SU-DHL-6 (cell line): ENCODE measurements around the gene OTUD1.

Experiments
- H2AFZ ChIP-seq: fragments of 200-600 bp; sonication (generic); 2 replicates; pipeline ENCODE4 v1.6.1; 2014; ENCODE audit warnings: low read depth, mild to moderate bottlenecking, moderate library complexity, mixed read lengths, antibody characterized with exemption, low read length; ENCODE audit not compliant: severe bottlenecking
- H3F3A ChIP-seq: fragments of 200-600 bp; shearing (Covaris generic); 2 replicates; pipeline ENCODE4 v1.6.0; 2016; ENCODE audit warnings: antibody characterized with exemption, mild to moderate bottlenecking; ENCODE audit not compliant: insufficient read depth
- H3K27ac ChIP-seq: fragments of 200-600 bp; sonication (generic); 2 replicates; pipeline ENCODE4 v1.5.1; 2016; ENCODE audit warnings: low read depth, mild to moderate bottlenecking, low read length, moderate library complexity, mixed read lengths
- H3K27me3 ChIP-seq: fragments of 200-600 bp; sonication (generic), shearing (Covaris generic); 2 replicates; pipeline ENCODE4 v1.6.0; 2014; ENCODE audit warnings: mild to moderate bottlenecking, low read length
- H3K36me3 ChIP-seq: fragments of 200-600 bp; sonication (generic); 2 replicates; pipeline ENCODE4 v1.6.1; 2014; ENCODE audit warnings: mild to moderate bottlenecking, low read length, mixed read lengths
- H3K4me2 ChIP-seq: fragments of 300-600, 200-600 bp; shearing (Covaris generic), sonication (generic); 2 replicates; pipeline ENCODE4 v1.6.0; 2014; ENCODE audit warnings: low read length, low read depth, mild to moderate bottlenecking; ENCODE audit not compliant: poor library complexity, severe bottlenecking
- H3K4me3 ChIP-seq: fragments of 200-600 bp; sonication (generic); 2 replicates; pipeline ENCODE4 v1.5.1; 2014; ENCODE audit warnings: antibody characterized with exemption, low read length, mild to moderate bottlenecking, mixed read lengths; ENCODE audit not compliant: insufficient read depth, poor library complexity, severe bottlenecking
- H3K79me2 ChIP-seq: fragments of 200-600 bp; sonication (generic); 2 replicates; pipeline ENCODE4 v1.6.1; 2014; ENCODE audit warnings: mild to moderate bottlenecking, low read length, moderate library complexity; ENCODE audit not compliant: insufficient read depth
- H3K9ac ChIP-seq: fragments of 200-600 bp; sonication (generic); 2 replicates; pipeline ENCODE4 v1.7.0; 2014; ENCODE audit warnings: mild to moderate bottlenecking, low read length
- H3K9me2 ChIP-seq: fragments of 200-600 bp; sonication (generic); replicated peaks from 2 replicates; pipeline ENCODE4 v1.6.1; 2014; ENCODE audit warnings: low read length; ENCODE audit not compliant: insufficient read depth
- H3K9me3 ChIP-seq: fragments of 200-600 bp; sonication (generic); 2 replicates; pipeline ENCODE4 v1.6.1; 2014; ENCODE audit warnings: low read length, mixed read lengths; ENCODE audit not compliant: insufficient read depth
- H4K20me1 ChIP-seq: fragments of 200-600 bp; sonication (generic); 2 replicates; pipeline ENCODE4 v1.6.1; 2014; ENCODE audit warnings: low read depth, mild to moderate bottlenecking, antibody characterized with exemption, low read length, moderate library complexity, mixed read lengths
- CTCF ChIP-seq: fragments of 200-600 bp; sonication (generic); IDR thresholded peaks from one replicate; pipeline ENCODE4 v1.5.1; 2017; ENCODE audit warnings: antibody characterized with exemption, mild to moderate bottlenecking, low read length, moderate library complexity; ENCODE audit not compliant: insufficient read depth, poor library complexity, severe bottlenecking
- EZH2phosphoT487 ChIP-seq: fragments of 200-600 bp; sonication (generic), shearing (Covaris generic); conservative IDR thresholded peaks from 2 replicates; pipeline ENCODE4 v1.6.1; 2018; ENCODE audit warnings: mild to moderate bottlenecking, antibody characterized with exemption, low read length, moderate library complexity, mixed read lengths

OTUD1 gene

GRCh38 chr10:23419655-23420329, 19.1 kb upstream of the OTUD1 start:
- H3K4me2 ChIP-seq: no peak overlapping the region
- no peaks in the 10 kb centered on the region for H3K9me3 ChIP-seq
- H3K79me2 ChIP-seq: no peaks in the 10 kb centered on the region
- no peak for TF ChIP-seq CTCF
- no peak for TF ChIP-seq EZH2phosphoT487
- H3K4me3 ChIP-seq: no peak overlapping the region
- H2AFZ ChIP-seq: no peak overlapping the region
- H3K27me3 ChIP-seq: no peaks in the 10 kb centered on the region
- H3K9ac ChIP-seq: no peak overlapping the region
- H3K36me3 ChIP-seq: no peaks in the 10 kb centered on the region
- no peaks in the 10 kb centered on the region for H3F3A ChIP-seq
- no peaks in the 10 kb centered on the region for H3K9me2 ChIP-seq
- no peaks in the 10 kb centered on the region for H4K20me1 ChIP-seq
- no peak overlapping the region for H3K27ac ChIP-seq

GRCh38 chr10:23421397-23421796, 17.5 kb upstream of the OTUD1 start:
- H3K4me3 ChIP-seq: no peak overlapping the region
- no peaks in the 10 kb centered on the region for H3K9me2 ChIP-seq
- no peak overlapping the region for H3K4me2 ChIP-seq
- H3K79me2 ChIP-seq: no peaks in the 10 kb centered on the region
- no peaks in the 10 kb centered on the region for H3K27me3 ChIP-seq
- H3K9me3 ChIP-seq: no peaks in the 10 kb centered on the region
- no peak overlapping the region for H3K9ac ChIP-seq
- no peaks in the 10 kb centered on the region for H3F3A ChIP-seq
- no peaks in the 10 kb centered on the region for H3K36me3 ChIP-seq
- TF ChIP-seq EZH2phosphoT487 (no peak), CTCF (no peak)
- no peak overlapping the region for H2AFZ ChIP-seq
- H3K27ac ChIP-seq: no peak overlapping the region
- no peaks in the 10 kb centered on the region for H4K20me1 ChIP-seq

GRCh38 chr10:23422003-23422411, 16.9 kb upstream of the OTUD1 start:
- no peaks in the 10 kb centered on the region for H3K79me2 ChIP-seq
- no peak overlapping the region for H3K9ac ChIP-seq
- H3K9me3 ChIP-seq: no peaks in the 10 kb centered on the region
- H3K27me3 ChIP-seq: no peaks in the 10 kb centered on the region
- H3K4me2 ChIP-seq: no peak overlapping the region
- H2AFZ ChIP-seq: no peak overlapping the region
- H3K9me2 ChIP-seq: no peaks in the 10 kb centered on the region
- TF ChIP-seq EZH2phosphoT487 (no peak), CTCF (no peak)
- H3F3A ChIP-seq: no peaks in the 10 kb centered on the region
- H3K27ac ChIP-seq: no peak overlapping the region
- H3K4me3 ChIP-seq: no peak overlapping the region
- H4K20me1 ChIP-seq: no peaks in the 10 kb centered on the region
- no peaks in the 10 kb centered on the region for H3K36me3 ChIP-seq
